HAP-1 (cell line): ENCODE data around the gene PLXNB3.
"Not testable (repeated sequence)": the region's sequence is repeated elsewhere in the genome, so short reads cannot be mapped to it uniquely, and the experiment has no call there.

ENCODE experiments used
- DNase-seq, 2 experiments: peaks; one replicate each; pipeline ENCODE4 v3.0.0-alpha.2; 2016 to 2020; ENCODE audit warnings: low spot score in 2 of 2
- H3K27me3 ChIP-seq: fragments of 250-450 bp; sonication (Bioruptor Pico); 2 replicates; pipeline ENCODE4 v1.5.1; 2020; ENCODE audit warnings: low read depth, mild to moderate bottlenecking, moderate library complexity
- H3K36me3 ChIP-seq: fragments of 250-450 bp; sonication (Bioruptor Pico); replicated peaks from 2 replicates; pipeline ENCODE4 v1.5.1; 2020; ENCODE audit warnings: mild to moderate bottlenecking
- H3K4me1 ChIP-seq: fragments of 250-450 bp; sonication (Bioruptor Pico); 2 replicates; pipeline ENCODE4 v1.5.1; 2020; ENCODE audit warnings: mild to moderate bottlenecking
- H3K4me3 ChIP-seq: fragments of 250-450 bp; sonication (Bioruptor Pico); 2 replicates; pipeline ENCODE4 v1.5.1; 2020; ENCODE audit warnings: mild to moderate bottlenecking, moderate library complexity
- H3K9me3 ChIP-seq: fragments of 250-450 bp; sonication (Bioruptor Pico); 2 replicates; pipeline ENCODE4 v1.5.1; 2020; ENCODE audit warnings: mild to moderate bottlenecking, moderate library complexity
- in situ Hi-C: fragments of 300-500 bp; cut with MboI; formaldehyde crosslinking; loops from 3 replicates; pipeline ENCODE4 v1.14.3; 2020; ENCODE audit warnings: low sequenced_read_pairs, inconsistent platforms, mixed read lengths

Gene PLXNB3

GRCh38 chrX:153739754-153740486 lies 24.1 kb upstream of the PLXNB3 start:
- Histone ChIP-seq H3K36me3 (no peaks in the 10 kb centered on the region), H3K4me1 (no peaks in the 10 kb centered on the region), H3K4me3 (no peak overlapping the region), H3K9me3 (no peaks in the 10 kb centered on the region), H3K27me3 (no peaks in the 10 kb centered on the region)
- in situ Hi-C loops = no loop called here
- no peak for DNase-seq

- in situ Hi-C loops = no loop called here
- no peaks in the 10 kb centered on the region for H3K27me3 ChIP-seq
Observed at GRCh38 chrX:153740631-153741222, 23.3 kb upstream of the PLXNB3 start.

GRCh38 chrX:153741446-153741845 lies 22.6 kb upstream of the PLXNB3 start:
- H3K27me3 ChIP-seq = no peaks in the 10 kb centered on the region
- no peaks in the 10 kb centered on the region for H3K4me1 ChIP-seq
- H3K9me3 ChIP-seq = no peaks in the 10 kb centered on the region
- DNase-seq = no peak
- in situ Hi-C loops = no loop called here
- no peaks in the 10 kb centered on the region for H3K36me3 ChIP-seq
- no peak overlapping the region for H3K4me3 ChIP-seq

More at GRCh38 chrX:153740631-153741222, 23.3 kb upstream of the PLXNB3 start:
- H3K36me3 ChIP-seq = no peaks in the 10 kb centered on the region
- no peaks in the 10 kb centered on the region for H3K9me3 ChIP-seq
- no peak for DNase-seq
- no peaks in the 10 kb centered on the region for H3K4me1 ChIP-seq
- H3K4me3 ChIP-seq = no peak overlapping the region

- in situ Hi-C loops, DNase-seq, H3K36me3 ChIP-seq, H3K4me3 ChIP-seq, H3K4me1 ChIP-seq, H3K27me3 ChIP-seq, H3K9me3 ChIP-seq: not testable (repeated sequence)
Observed at GRCh38 chrX:153742111-153742510, 21.9 kb upstream of the PLXNB3 start.

- H3K27me3 ChIP-seq, H3K36me3 ChIP-seq, H3K9me3 ChIP-seq, DNase-seq, H3K4me1 ChIP-seq, in situ Hi-C loops, H3K4me3 ChIP-seq: not testable (repeated sequence)
Observed at GRCh38 chrX:153742796-153743467, 21.1 kb upstream of the PLXNB3 start.

GRCh38 chrX:153743468-153744209 lies 20.4 kb upstream of the PLXNB3 start:
- H3K27me3 ChIP-seq, H3K9me3 ChIP-seq, H3K4me3 ChIP-seq, in situ Hi-C loops, H3K4me1 ChIP-seq, H3K36me3 ChIP-seq: not testable (repeated sequence)
- DNase-seq = peak in 1 of 2 experiments; percentile 73

- H3K9me3 ChIP-seq = no peaks in the 10 kb centered on the region
- H3K36me3 ChIP-seq = no peaks in the 10 kb centered on the region
- DNase-seq = peak in 1 of 2 experiments; percentile 64
- H3K4me3 ChIP-seq = no peak overlapping the region
- H3K4me1 ChIP-seq = no peaks in the 10 kb centered on the region
- no peaks in the 10 kb centered on the region for H3K27me3 ChIP-seq
- in situ Hi-C loops = no loop called here
Observed at GRCh38 chrX:153744210-153745066, 19.6 kb upstream of the PLXNB3 start.

GRCh38 chrX:153745067-153745433 lies 19.0 kb upstream of the PLXNB3 start:
- H3K4me3 ChIP-seq, H3K9me3 ChIP-seq, H3K36me3 ChIP-seq, in situ Hi-C loops, H3K4me1 ChIP-seq, DNase-seq, H3K27me3 ChIP-seq: not testable (repeated sequence)

- no peaks in the 10 kb centered on the region for H3K4me1 ChIP-seq
- no peak overlapping the region for H3K4me3 ChIP-seq
- in situ Hi-C loops = no loop called here
- H3K9me3 ChIP-seq = no peaks in the 10 kb centered on the region
- DNase-seq = no peak
- H3K27me3 ChIP-seq = no peaks in the 10 kb centered on the region; the same call in 1 of the 2 replicates
- H3K36me3 ChIP-seq = no peaks in the 10 kb centered on the region
Observed at GRCh38 chrX:153746359-153746758, 17.7 kb upstream of the PLXNB3 start.

- H3K4me1 ChIP-seq, in situ Hi-C loops, H3K4me3 ChIP-seq, H3K36me3 ChIP-seq, DNase-seq, H3K27me3 ChIP-seq, H3K9me3 ChIP-seq: not testable (repeated sequence)
Observed at GRCh38 chrX:153746991-153747390, 17.1 kb upstream of the PLXNB3 start.

GRCh38 chrX:153749017-153749416 lies 15.0 kb upstream of the PLXNB3 start:
- H3K36me3 ChIP-seq, H3K4me1 ChIP-seq, DNase-seq, H3K9me3 ChIP-seq, H3K4me3 ChIP-seq, H3K27me3 ChIP-seq, in situ Hi-C loops: not testable (repeated sequence)

GRCh38 chrX:153750127-153750774 lies 13.8 kb upstream of the PLXNB3 start:
- Histone ChIP-seq H3K9me3 (no peaks in the 10 kb centered on the region), H3K4me1 (no peaks in the 10 kb centered on the region), H3K36me3 (no peaks in the 10 kb centered on the region), H3K4me3 (no peak overlapping the region), H3K27me3 (no peaks in the 10 kb centered on the region; the same call in 1 of the 2 replicates)
- in situ Hi-C loops = no loop called here
- no peak for DNase-seq

- Histone ChIP-seq H3K36me3 (no peaks in the 10 kb centered on the region), H3K27me3 (no peaks in the 10 kb centered on the region; the same call in 1 of the 2 replicates), H3K4me3 (no peak overlapping the region), H3K4me1 (no peaks in the 10 kb centered on the region), H3K9me3 (peaks cover 5% of the 10 kb centered on the region)
- in situ Hi-C loops = no loop called here
- DNase-seq = no peak
Observed at GRCh38 chrX:153755136-153755535, 8.9 kb upstream of the PLXNB3 start.
